Lower leg skin (tissue), 4 donors: Measurements from ENCODE around the gene CFAP53. TPM values are rescaled to one million over a fixed set of nuclear protein-coding genes. Genes with fewer than 3 reads are reported as not detected.
"Not testable (repeated sequence)": the region's sequence is repeated elsewhere in the genome, so short reads cannot be mapped to it uniquely, and the experiment has no call there.

Experiments used
- DNase-seq, 2 donors: peaks; one replicate each; pipeline ENCODE4 v3.0.0-alpha.2; 2019; ENCODE audit warnings: low spot score in 2 of 2
- H3K4me3 ChIP-seq: fragments of 200-600 bp; sonication (generic); 2 replicates; pipeline ENCODE4 v1.5.1; 2017; ENCODE audit warnings: mild to moderate bottlenecking, low read depth; ENCODE audit not compliant: poor library complexity, severe bottlenecking
- POLR2A ChIP-seq, 2 donors: fragments of 450-650 bp; IDR thresholded peaks; one replicate each; pipeline ENCODE4 v1.6.1; 2016 to 2017; ENCODE audit warnings: antibody characterized with exemption in 2 of 2, mild to moderate bottlenecking in 1 of 2, moderate library complexity in 1 of 2
- WGBS, 2 donors: methylation state at CpG; one replicate each; pipeline ENCODE4 v1.1.5; 2018; 5-methylcytosine and 5-hydroxymethylcytosine counted together
- intact Hi-C: fragments of 100-400 bp; cut with DNase I; formaldehyde crosslinking; loops from one replicate; pipeline ENCODE4 v1.15.0; 2023; ENCODE audit warnings: low total_unique reads
- total RNA-seq, 4 donors: library from RNA; depleted of rRNA; stranded (reverse); fragments of >200 nt; gene quantifications; one replicate each; pipeline ENCODE4 v1.1.0, GENCODE V29; 2016
- TF ChIP-seq, protein P1 (sequence below), 3 donors: fragments of 450-650 bp; IDR thresholded peaks; one replicate each; pipeline ENCODE4 v1.5.1; 2016; ENCODE audit warnings: antibody characterized with exemption in 3 of 3, mild to moderate bottlenecking in 3 of 3, moderate library complexity in 2 of 3

The CFAP53 gene
- total RNA-seq, 4 donors from 2014 or later: 0.23 to 0.37 (median 0.34) TPM; not detected in 1

DNA sequence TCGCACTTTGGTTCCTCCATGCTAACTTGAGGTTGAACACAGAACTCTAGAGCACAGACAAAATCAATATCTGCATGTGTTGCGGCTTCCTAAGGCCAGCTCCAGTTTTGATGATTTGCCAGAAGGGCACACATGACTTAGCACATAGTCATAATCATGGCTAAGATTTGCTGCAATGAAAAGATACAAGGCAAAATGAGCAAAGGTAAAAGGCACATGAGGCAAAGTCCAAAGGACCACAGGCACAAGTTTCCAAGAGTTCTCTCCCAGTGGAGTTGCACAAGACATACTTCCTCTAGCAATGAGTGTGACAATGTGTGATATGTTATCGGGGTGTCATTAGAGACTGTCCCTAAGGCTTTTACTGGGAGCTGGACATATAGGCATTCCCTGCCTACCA, 45.4 kb upstream of the CFAP53 start:
- no peak for TF ChIP-seq POLR2A (IDR thresholded peaks at IDR 0.05)
- TF ChIP-seq, protein P1, sequence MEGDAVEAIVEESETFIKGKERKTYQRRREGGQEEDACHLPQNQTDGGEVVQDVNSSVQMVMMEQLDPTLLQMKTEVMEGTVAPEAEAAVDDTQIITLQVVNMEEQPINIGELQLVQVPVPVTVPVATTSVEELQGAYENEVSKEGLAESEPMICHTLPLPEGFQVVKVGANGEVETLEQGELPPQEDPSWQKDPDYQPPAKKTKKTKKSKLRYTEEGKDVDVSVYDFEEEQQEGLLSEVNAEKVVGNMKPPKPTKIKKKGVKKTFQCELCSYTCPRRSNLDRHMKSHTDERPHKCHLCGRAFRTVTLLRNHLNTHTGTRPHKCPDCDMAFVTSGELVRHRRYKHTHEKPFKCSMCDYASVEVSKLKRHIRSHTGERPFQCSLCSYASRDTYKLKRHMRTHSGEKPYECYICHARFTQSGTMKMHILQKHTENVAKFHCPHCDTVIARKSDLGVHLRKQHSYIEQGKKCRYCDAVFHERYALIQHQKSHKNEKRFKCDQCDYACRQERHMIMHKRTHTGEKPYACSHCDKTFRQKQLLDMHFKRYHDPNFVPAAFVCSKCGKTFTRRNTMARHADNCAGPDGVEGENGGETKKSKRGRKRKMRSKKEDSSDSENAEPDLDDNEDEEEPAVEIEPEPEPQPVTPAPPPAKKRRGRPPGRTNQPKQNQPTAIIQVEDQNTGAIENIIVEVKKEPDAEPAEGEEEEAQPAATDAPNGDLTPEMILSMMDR (IDR thresholded peaks at IDR 0.05): no peak
- no peak for DNase-seq
- intact Hi-C loops: no loop called here
- no peak overlapping the region for H3K4me3 ChIP-seq
- WGBS, 2 donors: 87 to 92% methylated on average over 3 of the region's 3 CpGs

DNA sequence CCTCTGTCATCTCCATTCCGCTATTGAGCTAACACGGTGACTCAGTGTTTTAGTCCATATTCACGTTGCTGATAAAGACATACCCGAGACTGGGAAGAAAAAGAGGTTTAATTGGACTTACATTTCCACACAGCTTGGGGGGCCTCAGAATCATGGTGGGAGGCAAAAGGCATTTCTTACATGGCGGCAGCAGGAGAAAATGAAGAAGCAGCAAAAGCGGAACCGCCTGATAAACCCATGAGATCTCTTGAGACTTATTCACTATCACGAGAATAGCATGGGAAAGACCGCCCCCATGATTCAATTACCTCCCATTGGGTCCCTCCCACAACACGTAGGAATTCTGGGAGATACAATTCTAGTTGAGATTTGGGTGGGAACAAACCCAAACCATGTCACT, 43.8 kb upstream of the CFAP53 start:
- TF ChIP-seq, protein P1 (IDR thresholded peaks at IDR 0.05): no peak
- no peak for TF ChIP-seq POLR2A (IDR thresholded peaks at IDR 0.05)
- intact Hi-C loops: no loop called here
- WGBS, 2 donors: 84 to 85% methylated on average over 10 of the region's 10 CpGs
- no peak overlapping the region for H3K4me3 ChIP-seq
- no peak for DNase-seq

DNA sequence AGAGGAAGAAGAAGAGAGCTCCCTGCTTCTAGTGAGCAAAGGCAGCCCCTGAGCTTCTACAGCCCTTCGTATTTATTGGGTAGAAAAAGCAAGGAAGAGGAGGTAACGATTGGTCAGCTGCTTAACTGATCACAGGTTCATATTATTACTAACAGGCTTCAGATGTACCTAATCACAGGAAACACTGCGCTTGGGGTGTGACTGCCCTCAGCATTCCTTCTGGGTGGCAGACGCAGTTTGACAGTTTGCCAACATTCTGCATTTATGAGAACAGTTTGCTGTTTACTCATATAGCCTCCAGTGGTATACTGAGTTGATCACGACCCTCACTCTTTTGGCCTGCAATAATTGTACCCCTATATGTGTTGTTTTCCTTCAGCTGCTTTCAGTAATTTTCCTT, 42.6 kb upstream of the CFAP53 start:
- intact Hi-C loops, DNase-seq, H3K4me3 ChIP-seq: not testable (repeated sequence)
- WGBS, 2 donors: 53 to 61% methylated on average over 5 of the region's 5 CpGs

DNA sequence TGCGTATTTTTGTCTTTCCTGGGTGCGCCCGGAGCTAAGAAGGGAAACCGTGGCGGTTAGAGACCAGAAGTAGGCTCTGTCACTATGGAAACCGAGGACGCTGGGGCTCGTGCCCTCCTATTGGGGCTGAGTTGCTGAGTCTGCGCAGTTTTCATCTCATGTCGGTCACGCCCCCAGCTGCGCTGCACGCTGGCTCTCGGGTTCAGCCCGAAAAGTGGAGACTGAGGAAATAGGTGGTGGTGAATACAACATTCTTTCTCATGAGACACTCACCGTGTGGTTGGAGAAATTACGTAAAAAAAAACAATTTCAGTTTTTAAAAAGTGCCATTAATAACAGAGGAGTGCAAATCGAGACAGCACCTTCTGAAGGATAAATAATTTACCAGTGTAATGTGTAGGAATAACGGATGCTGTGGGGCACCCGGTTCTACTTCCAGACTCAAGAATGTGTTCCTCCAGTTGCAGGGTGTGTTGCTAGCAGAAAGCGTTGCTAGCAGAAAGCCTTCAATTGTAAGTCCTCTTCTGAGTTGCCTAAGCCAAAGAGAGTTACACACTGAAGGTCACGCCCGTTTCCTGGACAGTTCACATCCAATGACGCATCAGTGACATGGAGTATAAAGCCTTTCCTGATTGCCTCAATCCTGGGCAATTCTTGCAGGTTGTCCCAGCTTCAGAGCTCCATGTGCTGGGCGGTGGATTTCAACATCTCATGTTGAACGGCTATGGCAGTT, 41.6 kb upstream of the CFAP53 start:
- peak; percentile 88 to 95 for DNase-seq
- WGBS, 2 donors: 4 to 7% methylated on average over 26 of the region's 26 CpGs
- TF ChIP-seq, protein P1 (IDR thresholded peaks at IDR 0.05): no peak
- no peak for TF ChIP-seq POLR2A (IDR thresholded peaks at IDR 0.05)
- no peak overlapping the region for H3K4me3 ChIP-seq
- intact Hi-C loops: no loop called here

GRCh38 chr18:50307400-50307737, 41.1 kb upstream of the CFAP53 start:
- intact Hi-C loops: no loop called here
- DNase-seq: no peak
- 1 to 3% methylated on average over 8 of the region's 8 CpGs for WGBS, 2 donors

GRCh38 chr18:50306944-50307343, 40.6 kb upstream of the CFAP53 start:
- WGBS, 2 donors: 70 to 75% methylated on average over 8 of the region's 8 CpGs
- no peak overlapping the region for H3K4me3 ChIP-seq
- TF ChIP-seq POLR2A (IDR thresholded peaks at IDR 0.05): no peak
- TF ChIP-seq, protein P1 (IDR thresholded peaks at IDR 0.05): no peak
- DNase-seq: no peak
- intact Hi-C loops: no loop called here

More at GRCh38 chr18:50307400-50307737, 41.1 kb upstream of the CFAP53 start:
- no peak overlapping the region for H3K4me3 ChIP-seq
- TF ChIP-seq, protein P1 (IDR thresholded peaks at IDR 0.05): no peak
- TF ChIP-seq POLR2A (IDR thresholded peaks at IDR 0.05): no peak
